HepG2 (cell line): ENCODE data around the gene SETD1A. TPM values are rescaled to one million over a fixed set of nuclear protein-coding genes. Genes with fewer than 3 reads are reported as not detected.

Source experiments
- BRCA1 ChIP-seq: sonication (generic); formaldehyde crosslinking; IDR thresholded peaks from 2 replicates; pipeline ENCODE4 v1.4.0; 2020; ENCODE audit warnings: missing genetic modification reagents
- FOXA1 ChIP-seq, 2 experiments: fragments of 450-650 bp in 1 of 2; sonication (generic) in 1 of 2; formaldehyde crosslinking in 1 of 2; IDR thresholded peaks; 2 replicates each; pipeline versions ENCODE4 v1.4.0 to v1.6.1; 2016 to 2020; ENCODE audit warnings: missing genetic modification reagents in 1 of 2
- HDAC1 ChIP-seq: sonication (generic); formaldehyde crosslinking; IDR thresholded peaks from 2 replicates; pipeline ENCODE4 v1.5.1; 2020; ENCODE audit warnings: mild to moderate bottlenecking, missing genetic modification reagents
- JDP2 ChIP-seq: sonication (generic); formaldehyde crosslinking; IDR thresholded peaks from 2 replicates; pipeline ENCODE4 v1.8.1; 2022; ENCODE audit warnings: missing genetic modification reagents, borderline replicate concordance
- MIXL1 ChIP-seq: IDR thresholded peaks from 2 replicates; pipeline ENCODE4 v1.6.1; 2016
- NFRKB ChIP-seq: fragments of 450-650 bp; IDR thresholded peaks from 2 replicates; pipeline ENCODE4 v1.6.1; 2017
- YEATS4 ChIP-seq: sonication (generic); formaldehyde crosslinking; IDR thresholded peaks from 2 replicates; pipeline ENCODE4 v1.4.0; 2020; ENCODE audit warnings: missing genetic modification reagents, borderline replicate concordance
- YY1 ChIP-seq: IDR thresholded peaks from 2 replicates; pipeline ENCODE4 v1.6.1; 2011; ENCODE audit warnings: low read length, low read depth, moderate library complexity, mild to moderate bottlenecking; ENCODE audit not compliant: insufficient read depth, insufficient replicate concordance
- ZKSCAN5 ChIP-seq: sonication (generic); formaldehyde crosslinking; IDR thresholded peaks from 2 replicates; pipeline ENCODE4 v1.5.1; 2020; ENCODE audit warnings: mild to moderate bottlenecking, missing genetic modification reagents
- ZNF292 ChIP-seq: sonication (generic); formaldehyde crosslinking; IDR thresholded peaks from 2 replicates; pipeline ENCODE4 v1.8.1; 2022; ENCODE audit warnings: mild to moderate bottlenecking, low read depth, missing genetic modification reagents, borderline replicate concordance
- ZNF382 ChIP-seq: sonication (generic); formaldehyde crosslinking; IDR thresholded peaks from 2 replicates; pipeline ENCODE4 v1.5.0; 2020; ENCODE audit warnings: missing genetic modification reagents, mild to moderate bottlenecking, borderline replicate concordance
- ZNF446 ChIP-seq: sonication (generic); formaldehyde crosslinking; IDR thresholded peaks from 2 replicates; pipeline ENCODE4 v1.5.0; 2020; ENCODE audit warnings: mild to moderate bottlenecking, missing genetic modification reagents
- ZNF670 ChIP-seq: sonication (generic); formaldehyde crosslinking; IDR thresholded peaks from 2 replicates; pipeline ENCODE4 v1.8.0; 2022; ENCODE audit warnings: mild to moderate bottlenecking, missing genetic modification reagents, borderline replicate concordance
- ZNF674 ChIP-seq: sonication (generic); formaldehyde crosslinking; IDR thresholded peaks from 2 replicates; pipeline ENCODE4 v1.5.0; 2020; ENCODE audit warnings: low read depth, mild to moderate bottlenecking, missing genetic modification reagents
- ZNF878 ChIP-seq: sonication (generic); formaldehyde crosslinking; IDR thresholded peaks from 2 replicates; pipeline ENCODE4 v1.8.1; 2023; ENCODE audit warnings: mild to moderate bottlenecking, missing genetic modification reagents, moderate library complexity
- ZSCAN30 ChIP-seq: sonication (generic); formaldehyde crosslinking; IDR thresholded peaks from 2 replicates; pipeline ENCODE4 v1.5.0; 2020; ENCODE audit warnings: mild to moderate bottlenecking, missing genetic modification reagents
- polyA plus RNA-seq, 8 experiments: library from polyadenylated mRNA; depleted of rRNA in 3 of 8; stranded (reverse) in 7 of 8; unstranded in 1 of 8; fragments of >200 nt; fragmentation: Illumina TruSeq in 4 of 8; extraction: Trizol in 4 of 8; gene quantifications; 2 replicates each; pipeline versions ENCODE4 v1.2.1 to v1.2.3, GENCODE V29; 2011 to 2016; ENCODE audit warnings: low read depth in 4 of 8, missing spikeins in 1 of 8, mixed read lengths in 1 of 8; ENCODE audit not compliant: insufficient read depth in 1 of 8
- total RNA-seq, 5 experiments: library from RNA; depleted of rRNA; stranded (reverse); fragments of >200 nt; fragmentation: Illumina TruSeq; extraction: Trizol; gene quantifications; 2 replicates each; pipeline ENCODE4 v1.2.3, GENCODE V29; 2016; ENCODE audit warnings: low read depth in 1 of 5
- TF ChIP-seq, protein P1 (sequence below): sonication (generic); formaldehyde crosslinking; IDR thresholded peaks from 2 replicates; pipeline ENCODE4 v1.4.0; 2020; ENCODE audit warnings: missing genetic modification reagents
- TF ChIP-seq, protein P2 (sequence below): sonication (generic); formaldehyde crosslinking; IDR thresholded peaks from 2 replicates; pipeline ENCODE4 v1.4.0; 2020; ENCODE audit warnings: missing genetic modification reagents
- TF ChIP-seq, protein P3 (sequence below): IDR thresholded peaks from 2 replicates; pipeline ENCODE4 v1.6.1; 2016; ENCODE audit warnings: missing biosample characterization, missing genetic modification reagents, low read depth
- TF ChIP-seq, protein P4 (sequence below): fragments of 450-650 bp; IDR thresholded peaks from 2 replicates; pipeline ENCODE4 v1.6.1; 2017
- TF ChIP-seq, protein P5 (sequence below): sonication (generic); formaldehyde crosslinking; IDR thresholded peaks from 2 replicates; pipeline ENCODE4 v1.5.0; 2020; ENCODE audit warnings: mild to moderate bottlenecking, low read depth, missing genetic modification reagents, borderline replicate concordance

Gene SETD1A
- total and polyA plus RNA-seq, 2 of the 13 experiments (the other 11 are each of a cell fraction or from before 2014, with no cell fraction given): 3.8 to 5.6 TPM

DNA sequence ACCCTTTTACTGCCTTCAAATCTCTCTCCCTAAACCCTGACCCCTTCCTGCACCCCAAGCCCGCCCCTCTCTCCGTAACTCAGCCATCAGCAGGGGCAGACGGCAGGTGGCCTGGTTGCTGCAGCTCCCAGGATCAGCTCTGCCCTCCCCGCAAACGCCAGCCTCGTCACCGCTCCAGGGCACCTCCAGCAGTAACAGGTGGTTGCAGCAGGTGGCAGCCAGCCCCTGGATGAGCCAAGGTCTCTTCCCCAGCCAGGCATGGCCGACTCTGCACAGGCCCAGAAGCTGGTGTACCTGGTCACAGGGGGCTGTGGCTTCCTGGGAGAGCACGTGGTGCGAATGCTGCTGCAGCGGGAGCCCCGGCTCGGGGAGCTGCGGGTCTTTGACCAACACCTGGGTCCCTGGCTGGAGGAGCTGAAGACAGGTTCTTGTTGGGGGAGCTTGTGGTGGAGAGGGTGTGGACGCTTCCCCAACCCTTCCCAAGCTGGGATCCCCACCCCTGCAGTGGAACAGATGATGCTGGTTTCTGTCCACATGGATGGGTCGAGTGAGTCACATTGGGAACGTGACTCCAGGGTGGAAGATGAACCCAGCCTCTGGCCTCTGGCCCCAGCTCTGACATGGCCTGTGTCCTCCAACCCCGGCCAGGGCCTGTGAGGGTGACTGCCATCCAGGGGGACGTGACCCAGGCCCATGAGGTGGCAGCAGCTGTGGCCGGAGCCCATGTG, 28.0 kb downstream of the SETD1A start (continued):
- TF ChIP-seq, protein P1, sequence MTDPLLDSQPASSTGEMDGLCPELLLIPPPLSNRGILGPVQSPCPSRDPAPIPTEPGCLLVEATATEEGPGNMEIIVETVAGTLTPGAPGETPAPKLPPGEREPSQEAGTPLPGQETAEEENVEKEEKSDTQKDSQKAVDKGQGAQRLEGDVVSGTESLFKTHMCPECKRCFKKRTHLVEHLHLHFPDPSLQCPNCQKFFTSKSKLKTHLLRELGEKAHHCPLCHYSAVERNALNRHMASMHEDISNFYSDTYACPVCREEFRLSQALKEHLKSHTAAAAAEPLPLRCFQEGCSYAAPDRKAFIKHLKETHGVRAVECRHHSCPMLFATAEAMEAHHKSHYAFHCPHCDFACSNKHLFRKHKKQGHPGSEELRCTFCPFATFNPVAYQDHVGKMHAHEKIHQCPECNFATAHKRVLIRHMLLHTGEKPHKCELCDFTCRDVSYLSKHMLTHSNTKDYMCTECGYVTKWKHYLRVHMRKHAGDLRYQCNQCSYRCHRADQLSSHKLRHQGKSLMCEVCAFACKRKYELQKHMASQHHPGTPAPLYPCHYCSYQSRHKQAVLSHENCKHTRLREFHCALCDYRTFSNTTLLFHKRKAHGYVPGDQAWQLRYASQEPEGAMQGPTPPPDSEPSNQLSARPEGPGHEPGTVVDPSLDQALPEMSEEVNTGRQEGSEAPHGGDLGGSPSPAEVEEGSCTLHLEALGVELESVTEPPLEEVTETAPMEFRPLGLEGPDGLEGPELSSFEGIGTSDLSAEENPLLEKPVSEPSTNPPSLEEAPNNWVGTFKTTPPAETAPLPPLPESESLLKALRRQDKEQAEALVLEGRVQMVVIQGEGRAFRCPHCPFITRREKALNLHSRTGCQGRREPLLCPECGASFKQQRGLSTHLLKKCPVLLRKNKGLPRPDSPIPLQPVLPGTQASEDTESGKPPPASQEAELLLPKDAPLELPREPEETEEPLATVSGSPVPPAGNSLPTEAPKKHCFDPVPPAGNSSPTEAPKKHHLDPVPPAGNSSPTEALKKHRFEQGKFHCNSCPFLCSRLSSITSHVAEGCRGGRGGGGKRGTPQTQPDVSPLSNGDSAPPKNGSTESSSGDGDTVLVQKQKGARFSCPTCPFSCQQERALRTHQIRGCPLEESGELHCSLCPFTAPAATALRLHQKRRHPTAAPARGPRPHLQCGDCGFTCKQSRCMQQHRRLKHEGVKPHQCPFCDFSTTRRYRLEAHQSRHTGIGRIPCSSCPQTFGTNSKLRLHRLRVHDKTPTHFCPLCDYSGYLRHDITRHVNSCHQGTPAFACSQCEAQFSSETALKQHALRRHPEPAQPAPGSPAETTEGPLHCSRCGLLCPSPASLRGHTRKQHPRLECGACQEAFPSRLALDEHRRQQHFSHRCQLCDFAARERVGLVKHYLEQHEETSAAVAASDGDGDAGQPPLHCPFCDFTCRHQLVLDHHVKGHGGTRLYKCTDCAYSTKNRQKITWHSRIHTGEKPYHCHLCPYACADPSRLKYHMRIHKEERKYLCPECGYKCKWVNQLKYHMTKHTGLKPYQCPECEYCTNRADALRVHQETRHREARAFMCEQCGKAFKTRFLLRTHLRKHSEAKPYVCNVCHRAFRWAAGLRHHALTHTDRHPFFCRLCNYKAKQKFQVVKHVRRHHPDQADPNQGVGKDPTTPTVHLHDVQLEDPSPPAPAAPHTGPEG: peak; percentile 26; the same call in 1 of the 2 replicates
- TF ChIP-seq ZNF292 (CRISPR knock-in tag) (peak; percentile 79), BRCA1 (CRISPR knock-in tag) (no peak), ZNF382 (CRISPR knock-in tag) (no peak), ZNF446 (CRISPR knock-in tag) (0 out of 2 replicates have a peak, but pooled peaks have one; percentile 12), ZKSCAN5 (no peak), FOXA1 (IDR thresholded peaks at IDR 0.05) (no peak), FOXA1 (CRISPR knock-in tag; IDR thresholded peaks at IDR 0.05) (peak; percentile 38), YY1 (peak; percentile 88), HDAC1 (CRISPR knock-in tag) (peak; percentile 27), MIXL1 (CRISPR knock-in tag) (no peak), YEATS4 (peak; percentile 83), JDP2 (no peak), ZSCAN30 (CRISPR knock-in tag) (no peak), NFRKB (no peak), ZNF878 (CRISPR knock-in tag) (no peak), ZNF670 (CRISPR knock-in tag) (no peak; the same call in 1 of the 2 replicates), ZNF674 (CRISPR knock-in tag) (no peak)
- TF ChIP-seq, protein P2, sequence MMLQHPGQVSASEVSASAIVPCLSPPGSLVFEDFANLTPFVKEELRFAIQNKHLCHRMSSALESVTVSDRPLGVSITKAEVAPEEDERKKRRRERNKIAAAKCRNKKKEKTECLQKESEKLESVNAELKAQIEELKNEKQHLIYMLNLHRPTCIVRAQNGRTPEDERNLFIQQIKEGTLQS (CRISPR knock-in tag): peak; percentile 25; the same call in 1 of the 2 replicates
- TF ChIP-seq, protein P3, sequence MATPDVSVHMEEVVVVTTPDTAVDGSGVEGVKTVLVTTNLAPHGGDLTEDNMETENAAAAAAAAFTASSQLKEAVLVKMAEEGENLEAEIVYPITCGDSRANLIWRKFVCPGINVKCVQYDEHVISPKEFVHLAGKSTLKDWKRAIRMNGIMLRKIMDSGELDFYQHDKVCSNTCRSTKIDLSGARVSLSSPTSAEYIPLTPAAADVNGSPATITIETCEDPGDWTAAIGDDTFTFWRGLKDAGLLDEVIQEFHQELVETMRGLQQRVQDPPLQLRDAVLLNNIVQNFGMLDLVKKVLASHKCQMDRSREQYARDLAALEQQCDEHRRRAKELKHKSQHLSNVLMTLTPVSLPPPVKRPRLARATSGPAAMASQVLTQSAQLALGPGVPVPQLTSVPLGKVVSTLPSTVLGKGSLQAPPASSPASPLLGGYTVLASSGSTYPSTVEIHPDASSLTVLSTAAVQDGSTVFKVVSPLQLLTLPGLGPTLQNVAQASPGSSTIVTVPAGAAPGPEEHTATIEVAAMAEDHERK (CRISPR knock-in tag): no peak
- TF ChIP-seq, protein P4, sequence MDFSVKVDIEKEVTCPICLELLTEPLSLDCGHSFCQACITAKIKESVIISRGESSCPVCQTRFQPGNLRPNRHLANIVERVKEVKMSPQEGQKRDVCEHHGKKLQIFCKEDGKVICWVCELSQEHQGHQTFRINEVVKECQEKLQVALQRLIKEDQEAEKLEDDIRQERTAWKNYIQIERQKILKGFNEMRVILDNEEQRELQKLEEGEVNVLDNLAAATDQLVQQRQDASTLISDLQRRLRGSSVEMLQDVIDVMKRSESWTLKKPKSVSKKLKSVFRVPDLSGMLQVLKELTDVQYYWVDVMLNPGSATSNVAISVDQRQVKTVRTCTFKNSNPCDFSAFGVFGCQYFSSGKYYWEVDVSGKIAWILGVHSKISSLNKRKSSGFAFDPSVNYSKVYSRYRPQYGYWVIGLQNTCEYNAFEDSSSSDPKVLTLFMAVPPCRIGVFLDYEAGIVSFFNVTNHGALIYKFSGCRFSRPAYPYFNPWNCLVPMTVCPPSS: no peak
- TF ChIP-seq, protein P5, sequence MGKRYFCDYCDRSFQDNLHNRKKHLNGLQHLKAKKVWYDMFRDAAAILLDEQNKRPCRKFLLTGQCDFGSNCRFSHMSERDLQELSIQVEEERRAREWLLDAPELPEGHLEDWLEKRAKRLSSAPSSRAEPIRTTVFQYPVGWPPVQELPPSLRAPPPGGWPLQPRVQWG (CRISPR knock-in tag): no peak
